ENCODE data around the gene GEMIN5. TPM values are rescaled to one million over a fixed set of nuclear protein-coding genes. Genes with fewer than 3 reads are reported as not detected.

The GEMIN5 gene
- total RNA-seq, 2 donors from 2014 or later = 6.5 to 12.1 TPM

DNA sequence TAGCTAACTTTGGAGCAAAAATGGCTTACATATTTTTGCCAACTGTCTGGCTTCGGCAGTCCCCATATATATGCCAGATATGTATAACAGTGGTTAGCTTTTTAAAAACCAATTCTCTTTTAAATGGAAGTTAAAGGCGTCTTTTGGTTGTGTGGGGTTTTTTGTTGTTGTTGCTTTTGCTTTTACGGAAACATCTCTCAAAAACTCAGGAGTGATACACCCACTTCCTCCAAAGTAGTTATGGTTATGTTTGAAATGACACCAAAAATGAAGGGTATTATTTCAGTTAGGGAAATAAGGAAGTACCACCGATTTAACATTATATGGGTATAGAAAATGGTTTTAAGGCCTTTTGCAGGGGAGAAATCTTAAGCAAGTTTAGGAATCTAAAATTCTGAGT, 77.2 kb downstream of the GEMIN5 start:
- peaks cover 12% of the 10 kb centered on the region for H3K4me1 ChIP-seq
- intact Hi-C loops (cut with DNase I) = no loop called here
- peak overlapping the region in 1 of 2 donors; percentile 93 for H3K9ac ChIP-seq (ENCODE audit: low read depth in 2 of 2, low read length in 2 of 2)
- no peaks in the 10 kb centered on the region for H3K27me3 ChIP-seq
- no peak for TF ChIP-seq CTCF (IDR thresholded peaks at IDR 0.05)
- H3K4me3 ChIP-seq = peak overlapping the region; percentile 78
- H3K36me3 ChIP-seq = no peaks in the 10 kb centered on the region
- DNase-seq = no peak
- peak overlapping the region; percentile 99 for H3K27ac ChIP-seq
- H3K9me3 ChIP-seq = no peaks in the 10 kb centered on the region

DNA sequence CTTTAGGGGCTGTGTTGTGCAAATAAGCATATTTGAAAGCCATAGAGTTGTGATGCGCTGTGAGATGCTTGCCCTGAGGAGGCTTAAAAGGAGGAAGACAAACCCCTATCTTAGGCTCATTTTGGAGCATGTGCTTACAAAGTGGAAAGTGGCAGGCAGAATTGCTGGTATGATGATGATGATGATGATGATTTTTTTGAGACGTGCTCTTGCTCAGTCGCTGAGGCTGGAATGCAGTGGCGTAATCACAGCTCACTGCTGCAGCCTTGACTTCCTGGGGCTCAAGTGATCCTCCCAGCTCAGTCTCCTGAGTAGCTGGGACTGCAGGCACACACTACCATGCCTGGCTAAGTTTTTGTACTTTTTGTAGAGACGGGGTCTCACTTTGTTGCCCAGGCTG, 77.9 kb downstream of the GEMIN5 start:
- no peaks in the 10 kb centered on the region for H3K36me3 ChIP-seq
- peak overlapping the region; percentile 78 for H3K4me3 ChIP-seq
- peak; percentile 43 for DNase-seq
- H3K27ac ChIP-seq = peak overlapping the region; percentile 99
- H3K27me3 ChIP-seq = no peaks in the 10 kb centered on the region
- H3K9ac ChIP-seq (ENCODE audit: low read depth in 2 of 2, low read length in 2 of 2) = peak overlapping the region in 1 of 2 donors; percentile 93
- no peak for TF ChIP-seq CTCF (IDR thresholded peaks at IDR 0.05)
- no peaks in the 10 kb centered on the region for H3K9me3 ChIP-seq
- H3K4me1 ChIP-seq = peaks cover 12% of the 10 kb centered on the region
- intact Hi-C loops (cut with DNase I) = no loop called here

DNA sequence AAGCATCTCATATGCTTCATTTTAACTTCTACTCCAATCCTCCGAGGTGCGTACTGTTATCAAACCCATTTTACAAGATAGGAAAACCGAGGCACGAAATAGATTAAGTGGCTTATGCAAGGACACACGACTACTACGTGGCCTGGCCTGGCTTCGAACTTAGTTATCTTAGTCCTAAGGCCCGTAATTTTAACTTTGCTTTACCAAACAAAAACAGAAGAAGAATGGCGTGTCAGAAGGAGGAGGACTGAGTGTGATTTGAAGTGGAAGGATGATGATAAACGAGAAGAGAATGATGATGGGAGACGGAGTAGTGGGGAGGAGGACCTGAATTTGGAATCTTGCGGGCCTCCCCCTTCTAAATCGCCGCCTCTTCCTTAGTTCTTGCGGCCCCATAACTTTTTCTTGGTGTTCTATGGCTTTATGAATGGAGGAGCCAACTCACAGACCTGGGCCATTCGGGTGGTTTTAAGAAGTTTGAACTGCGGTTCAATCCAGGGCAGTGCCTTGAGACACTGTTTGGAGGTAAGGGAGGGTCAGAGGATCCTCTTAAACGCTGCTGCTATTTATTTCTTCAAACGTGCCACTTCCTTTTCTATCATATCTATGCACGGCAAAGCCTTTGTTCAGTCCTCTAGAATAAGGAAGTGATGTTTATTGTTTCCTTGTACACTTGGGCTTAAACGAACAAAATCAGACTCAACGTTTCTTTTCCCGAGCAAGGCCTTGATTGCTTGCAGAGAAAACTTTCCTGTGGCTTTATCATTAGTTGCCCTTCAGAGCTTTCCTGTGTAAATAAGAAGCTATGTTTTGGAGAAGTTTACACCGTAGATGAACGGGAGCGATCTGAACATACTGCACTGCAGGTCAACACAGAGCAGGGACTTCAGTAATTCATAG, 78.8 kb downstream of the GEMIN5 start:
- H3K27me3 ChIP-seq = no peaks in the 10 kb centered on the region
- peak; percentile 34 for DNase-seq
- peak overlapping the region; percentile 99 for H3K27ac ChIP-seq
- peaks cover 12% of the 10 kb centered on the region for H3K4me1 ChIP-seq
- TF ChIP-seq CTCF (IDR thresholded peaks at IDR 0.05) = no peak
- intact Hi-C loops (cut with DNase I) = no loop called here
- peak overlapping the region; percentile 75 to 93 for H3K9ac ChIP-seq (ENCODE audit: low read depth in 2 of 2, low read length in 2 of 2)
- no peaks in the 10 kb centered on the region for H3K9me3 ChIP-seq
- H3K4me3 ChIP-seq = peak overlapping the region; percentile 78
- no peaks in the 10 kb centered on the region for H3K36me3 ChIP-seq

- TF ChIP-seq CTCF (IDR thresholded peaks at IDR 0.05) = no peak
- peaks cover 12% of the 10 kb centered on the region for H3K4me1 ChIP-seq
- intact Hi-C loops (cut with DNase I) = no loop called here
These were observed 79.6 kb downstream of the GEMIN5 start, which contains the start of gene CNOT8 for GRCh38 chr5:154858297-154858971. Gene CNOT8, plus strand, starts transcription at chr5:154858627. Its CDS starts 4,652 bp downstream, at chr5:154863279.

DNA sequence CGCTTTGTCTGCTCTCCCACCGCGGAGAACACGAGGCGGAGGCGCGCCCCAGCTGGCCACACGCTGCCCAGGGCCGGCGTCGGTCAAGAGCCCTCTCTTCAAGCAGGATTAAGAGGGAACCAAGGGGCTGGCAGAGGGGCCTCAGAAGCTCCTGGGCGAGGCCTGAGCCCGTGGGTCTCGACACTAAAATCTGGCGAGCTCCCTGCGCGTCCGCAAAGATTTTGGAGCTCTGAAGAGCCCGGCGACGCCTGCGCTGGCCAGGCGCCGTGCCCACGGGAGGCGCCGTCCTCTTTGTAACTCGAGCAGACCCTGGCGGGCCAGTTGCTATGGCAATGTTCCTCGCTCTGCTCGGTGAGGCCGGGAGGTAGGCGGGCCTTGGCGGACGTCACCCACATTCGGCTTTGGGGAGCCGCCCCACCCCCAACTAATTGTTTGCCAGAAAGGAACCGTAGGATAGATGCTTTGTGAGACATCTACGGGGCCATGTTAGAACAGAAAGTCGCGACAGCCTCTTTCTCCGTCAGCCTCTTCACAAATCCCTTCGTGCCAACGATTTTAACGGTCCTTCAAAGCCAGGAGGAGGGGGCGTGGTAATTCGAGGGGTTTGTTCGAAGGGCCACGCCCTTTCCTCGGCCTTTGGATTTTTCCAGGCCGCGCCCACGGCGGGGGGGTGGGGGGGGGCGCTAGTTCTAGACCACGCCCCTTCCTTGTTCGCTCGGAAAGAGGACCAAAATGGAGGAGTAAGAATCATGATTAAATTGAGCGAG, 80.3 kb downstream of the GEMIN5 start:
- Histone ChIP-seq H3K4me1 (peaks cover 12% of the 10 kb centered on the region), H3K4me3 (peak overlapping the region; percentile 78), H3K27ac (peak overlapping the region; percentile 99), H3K9me3 (no peaks in the 10 kb centered on the region), H3K9ac (ENCODE audit: low read depth in 2 of 2, low read length in 2 of 2) (peak overlapping the region; percentile 84 to 93), H3K27me3 (no peaks in the 10 kb centered on the region), H3K36me3 (no peaks in the 10 kb centered on the region)
- intact Hi-C loops (cut with DNase I) = no loop called here
- peak; percentile 90 for DNase-seq
- no peak for TF ChIP-seq CTCF (IDR thresholded peaks at IDR 0.05)

More at GRCh38 chr5:154858297-154858971, 79.6 kb downstream of the GEMIN5 start, which contains the start of gene CNOT8:
- Histone ChIP-seq H3K36me3 (no peaks in the 10 kb centered on the region), H3K27ac (peak within 1 kb of the TSS; percentile 99), H3K4me3 (peak within 1 kb of the TSS; percentile 78), H3K9ac (ENCODE audit: low read depth in 2 of 2, low read length in 2 of 2) (peak within 1 kb of the TSS; percentile 84 to 93), H3K27me3 (no peaks in the 10 kb centered on the region), H3K9me3 (no peaks in the 10 kb centered on the region)
- DNase-seq = peak; percentile 99

Data from colonic mucosa (tissue), 4 donors.